Measurements from ENCODE around the gene PDCD1.
"Not testable (repeated sequence)": the region's sequence is repeated elsewhere in the genome, so short reads cannot be mapped to it uniquely, and the experiment has no call there.

PDCD1 gene

DNA sequence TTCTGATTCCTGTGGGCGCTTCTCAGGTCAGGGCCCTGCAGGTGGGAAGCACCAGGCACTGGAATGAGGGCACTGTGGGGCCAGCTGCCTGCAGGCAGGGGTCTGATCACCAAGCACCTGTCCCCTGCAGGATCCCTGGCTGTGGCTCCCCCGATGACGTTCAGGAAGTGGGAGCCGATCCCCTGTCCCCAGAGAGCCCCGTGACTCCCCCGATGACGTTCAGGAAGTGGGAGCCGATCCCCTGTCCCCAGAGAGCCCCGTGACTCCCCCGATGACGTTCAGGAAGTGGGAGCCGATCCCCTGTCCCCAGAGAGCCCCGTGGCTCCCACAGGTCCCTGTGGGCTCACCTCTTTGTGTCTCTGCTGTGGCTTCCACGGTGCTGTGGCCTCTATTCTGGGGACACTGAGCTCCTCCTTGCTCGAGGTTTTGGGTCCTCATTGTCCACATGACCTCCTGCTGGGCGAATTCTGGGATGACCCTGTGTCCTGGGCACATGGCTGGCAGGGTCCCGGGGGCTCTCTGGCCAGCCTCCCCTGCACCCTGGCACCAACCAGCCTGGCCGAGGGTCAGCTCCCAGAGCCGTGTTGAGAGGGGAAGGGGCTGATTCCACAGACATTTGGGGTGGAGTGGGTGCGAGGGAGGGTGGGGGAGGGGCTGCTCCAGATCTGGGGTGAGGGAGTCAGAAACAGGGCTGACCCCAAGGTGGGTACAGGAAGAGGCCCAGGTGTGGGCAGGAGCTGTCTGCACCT is 44.9 kb downstream of the PDCD1 start:
- DNase-seq (ENCODE audit: low spot score) = no peak

DNA sequence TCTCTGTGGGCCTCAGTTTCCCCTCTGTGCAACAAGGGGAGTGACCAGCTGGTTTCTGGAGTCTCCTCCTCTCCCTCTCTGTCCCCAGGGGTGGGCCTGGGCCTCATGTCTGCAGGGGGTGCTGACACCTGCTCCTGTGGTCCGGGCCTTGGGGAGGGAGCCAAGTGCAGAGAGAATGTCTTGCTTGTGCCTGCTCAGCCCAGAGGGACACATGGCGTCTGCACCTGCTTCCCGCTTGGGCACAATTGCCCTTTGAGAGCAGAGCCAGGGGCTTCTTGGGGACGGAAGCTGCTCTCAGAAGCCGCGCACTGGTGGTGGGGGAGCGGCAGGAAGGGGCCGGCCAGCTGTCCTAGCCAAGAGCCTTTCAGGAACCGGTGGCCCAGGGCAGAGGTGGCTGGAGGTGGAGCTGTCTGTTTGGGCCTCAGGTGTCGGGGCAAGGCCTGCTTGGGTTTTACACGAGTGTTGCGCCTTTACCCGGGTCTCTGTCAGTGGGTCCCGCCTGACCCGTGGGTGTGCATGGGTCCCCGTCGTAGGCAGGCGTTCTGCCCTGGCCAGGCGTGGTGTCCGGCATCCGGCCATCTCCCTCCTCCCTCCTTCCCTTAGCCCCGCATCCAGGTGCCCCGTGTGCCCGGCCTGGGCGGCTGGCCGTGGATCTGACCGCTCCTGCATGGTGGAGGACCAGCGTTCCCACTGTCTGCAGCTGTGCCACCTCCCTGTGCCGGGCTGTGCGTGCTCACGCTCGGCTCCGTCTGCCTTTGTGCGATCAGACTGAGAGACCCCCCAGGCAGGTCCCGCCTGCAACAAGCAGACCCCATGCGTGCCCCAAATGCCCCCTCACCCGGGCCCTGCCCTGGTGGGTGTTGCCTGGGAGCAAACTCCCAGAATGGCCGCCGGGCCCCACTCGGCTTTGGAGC is 45.7 kb downstream of the PDCD1 start:
- no peak for DNase-seq (ENCODE audit: low spot score)

DNA sequence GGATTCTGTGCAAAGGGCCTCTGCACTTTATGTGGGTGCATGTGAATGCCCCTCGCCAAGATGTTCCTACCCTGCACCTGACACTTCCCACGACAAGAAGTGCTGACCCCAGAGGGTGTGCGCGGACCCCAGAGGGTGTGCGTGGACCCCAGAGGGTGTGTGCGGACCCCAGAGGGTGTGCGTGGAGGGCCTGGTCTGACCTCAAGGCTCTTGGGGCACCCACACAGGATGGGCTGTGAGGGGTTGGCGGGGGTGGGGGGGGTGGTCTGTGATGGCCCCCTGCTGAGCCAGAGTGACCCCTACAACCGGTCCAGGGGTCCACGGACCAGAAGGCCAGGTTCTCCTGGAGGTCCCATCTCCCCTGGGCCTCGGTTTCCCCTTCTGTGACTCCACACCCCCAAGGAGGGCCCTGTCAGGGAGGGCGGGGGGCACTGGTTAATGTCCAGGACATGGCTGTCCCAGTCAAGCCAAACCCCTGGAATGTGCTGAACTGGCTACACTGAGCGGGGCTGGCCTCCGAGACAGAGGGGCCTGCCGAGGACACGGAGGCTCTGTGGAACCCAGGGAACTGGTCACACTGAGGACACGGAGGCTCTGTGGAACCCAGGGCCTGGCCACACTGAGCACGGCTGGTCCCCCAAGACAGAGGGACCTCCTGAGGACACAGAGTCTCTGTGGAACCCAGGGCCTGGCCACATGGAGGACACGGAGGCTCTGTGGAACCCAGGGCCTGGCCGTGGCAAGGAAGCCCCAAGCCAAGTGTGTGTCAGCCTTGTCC is 46.6 kb downstream of the PDCD1 start:
- no peak for DNase-seq (ENCODE audit: low spot score)

DNA sequence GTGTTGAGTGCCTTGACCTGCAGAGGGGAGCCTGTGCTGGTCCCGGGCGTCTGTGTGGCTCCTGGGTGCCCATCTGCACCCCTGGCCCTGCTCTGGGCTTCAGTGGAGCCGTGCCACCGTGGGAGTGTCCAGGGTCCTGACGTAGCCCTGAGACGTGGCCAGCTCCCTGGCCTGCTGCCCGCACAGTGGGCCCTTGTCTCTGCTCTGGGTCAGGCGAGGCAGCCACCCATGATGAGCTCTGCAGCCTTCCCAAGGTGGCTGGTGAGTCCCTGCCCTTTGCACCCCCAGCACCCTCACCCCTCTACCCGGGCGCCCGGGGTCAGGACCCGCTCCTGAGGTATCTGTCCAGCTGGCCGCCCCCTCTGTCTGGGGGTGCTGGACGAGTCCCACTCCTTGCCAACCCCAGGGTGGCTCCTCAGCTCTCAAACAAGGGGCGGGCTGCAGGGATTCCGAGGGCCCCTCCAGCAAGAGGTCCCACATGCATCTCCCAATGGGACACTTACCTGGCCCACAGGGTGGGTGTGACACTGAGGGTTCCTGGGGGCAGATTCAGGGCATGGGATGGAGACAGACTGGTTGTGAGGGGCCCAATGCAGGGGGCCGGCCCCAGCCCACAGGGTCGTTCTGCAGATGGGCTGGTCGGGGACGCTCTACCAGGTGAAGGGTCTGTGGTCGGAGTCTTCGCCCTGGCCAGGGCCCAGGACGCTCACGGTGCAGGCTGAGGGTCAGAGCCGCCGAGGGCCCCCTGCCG is 47.3 kb downstream of the PDCD1 start:
- no peak for DNase-seq (ENCODE audit: low spot score)

DNA sequence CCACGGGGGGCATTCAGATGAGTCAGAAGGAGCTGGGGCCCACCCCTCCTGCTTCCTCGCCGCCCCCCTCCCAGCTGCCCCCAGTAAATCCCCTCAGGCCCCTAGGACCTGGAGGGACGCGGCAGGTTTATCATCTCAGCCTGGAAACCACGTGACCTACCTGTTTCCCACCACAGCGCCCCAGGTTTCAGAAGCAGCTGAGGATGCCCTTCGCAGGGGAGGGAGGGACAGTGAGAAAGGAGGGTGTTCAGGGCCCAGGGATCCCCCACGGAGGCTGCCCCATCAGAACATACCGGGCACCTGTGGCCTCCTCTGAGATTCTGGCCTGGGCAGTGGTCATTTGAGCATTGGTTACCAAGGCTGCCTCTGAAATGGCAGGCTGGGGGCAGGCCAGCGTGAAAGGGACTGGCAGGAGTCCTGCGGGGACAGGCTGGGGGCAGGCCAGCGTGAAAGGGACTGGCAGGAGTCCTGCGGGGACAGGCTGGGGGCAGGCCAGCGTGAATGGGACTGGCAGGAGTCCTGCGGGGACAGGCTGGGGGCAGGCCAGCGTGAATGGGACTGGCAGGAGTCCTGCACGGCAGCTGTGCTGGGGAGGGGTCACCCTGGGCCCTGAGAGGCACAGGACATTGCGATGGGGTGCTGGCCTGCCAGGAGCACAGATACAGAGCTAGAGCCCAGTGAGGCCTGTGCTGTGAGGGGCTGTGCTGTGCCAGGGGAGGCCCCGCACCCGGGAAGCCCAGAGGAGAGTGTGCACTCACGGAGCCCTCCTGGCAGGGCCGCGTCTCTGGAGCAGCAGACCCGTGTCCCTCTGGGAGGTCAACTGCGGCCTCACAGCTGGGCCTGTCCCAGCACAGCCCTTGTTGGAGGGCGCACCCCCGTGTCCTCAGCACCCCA is 48.1 kb downstream of the PDCD1 start:
- DNase-seq (ENCODE audit: low spot score) = no peak

DNA sequence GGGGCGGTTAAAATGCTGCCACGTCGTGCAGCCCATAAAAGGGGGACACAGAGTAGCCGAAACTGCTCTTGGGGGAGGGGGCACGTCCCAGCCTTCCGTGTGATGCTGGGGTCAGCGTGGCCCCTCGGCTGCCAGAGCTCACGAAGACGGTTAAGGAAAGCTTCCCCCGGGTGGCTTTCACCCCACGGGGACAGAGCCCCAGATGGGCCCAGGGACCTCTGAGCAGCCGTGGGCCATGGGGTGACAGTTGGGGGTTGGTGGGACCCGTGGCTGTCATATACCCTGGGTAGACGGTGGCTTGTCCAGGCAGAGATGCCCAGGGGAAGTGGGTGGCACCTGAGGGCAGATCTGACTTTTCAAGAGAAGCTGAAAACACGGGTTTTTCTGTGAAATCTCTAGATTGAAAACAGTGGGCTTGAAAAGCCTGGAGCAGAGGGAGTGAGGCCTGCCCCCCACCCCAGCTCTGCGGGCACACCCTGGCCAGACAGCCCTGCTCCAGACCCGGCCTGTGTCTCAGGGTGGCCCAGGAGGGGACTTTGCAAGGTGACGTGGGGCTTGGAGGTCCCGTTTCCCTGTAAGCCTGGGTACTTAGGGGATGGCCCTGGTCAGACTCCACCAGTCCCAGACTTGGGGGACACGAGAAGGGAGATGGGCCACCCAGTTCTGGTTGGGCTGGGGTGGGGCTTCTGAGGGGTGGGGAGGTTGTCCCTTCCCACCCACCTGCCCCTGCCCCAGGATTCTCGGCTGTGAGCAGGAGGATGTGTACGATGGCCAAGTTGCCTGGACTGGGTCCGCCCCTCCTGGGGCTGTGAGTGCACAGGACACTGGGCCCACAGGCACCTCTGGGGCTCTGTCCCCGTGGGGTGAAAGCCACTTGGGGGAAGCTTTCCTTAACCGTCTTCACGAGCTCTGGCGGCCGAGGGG is 49.0 kb downstream of the PDCD1 start:
- DNase-seq (ENCODE audit: low spot score) = no peak

DNA sequence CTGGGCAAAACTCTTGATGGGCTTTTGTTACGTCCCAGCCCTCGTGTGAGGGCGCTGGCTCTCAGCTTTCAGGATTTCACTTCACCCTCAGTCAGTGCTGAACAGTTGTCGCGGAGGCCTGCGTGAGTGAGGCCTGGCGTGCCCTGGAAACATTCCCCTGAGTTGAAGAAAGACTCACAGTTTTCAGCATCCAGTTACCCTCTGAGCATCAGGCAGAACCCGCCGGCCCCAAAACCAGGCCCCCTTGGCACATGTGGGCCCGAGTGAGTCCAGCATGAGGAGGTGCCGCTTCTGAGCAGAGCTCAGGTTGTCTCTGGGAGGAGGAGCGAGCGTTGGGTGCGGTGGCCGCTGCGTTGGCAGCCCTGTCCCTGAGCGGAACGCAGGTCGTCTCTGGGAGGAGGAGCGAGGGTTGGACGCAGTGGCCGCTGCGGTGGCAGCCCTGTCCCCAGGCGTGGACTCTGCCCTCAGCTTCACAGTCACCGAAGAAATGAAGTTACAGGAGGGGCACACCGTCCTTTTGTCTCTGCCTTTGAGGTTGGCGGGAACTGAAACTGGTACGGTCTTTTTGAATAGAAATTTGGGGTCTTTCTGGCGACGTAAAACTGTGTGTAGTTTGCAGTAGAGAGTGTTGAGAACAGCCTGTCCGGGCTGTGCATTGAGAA is 49.8 kb downstream of the PDCD1 start, which contains the start of gene NEU4:
TSS of gene NEU4 (plus strand) at position 473 of the 662 bp plus-strand sequence. CDS start 5,292 bp downstream, outside the sequence.
- DNase-seq (ENCODE audit: low spot score) = no peak

DNA sequence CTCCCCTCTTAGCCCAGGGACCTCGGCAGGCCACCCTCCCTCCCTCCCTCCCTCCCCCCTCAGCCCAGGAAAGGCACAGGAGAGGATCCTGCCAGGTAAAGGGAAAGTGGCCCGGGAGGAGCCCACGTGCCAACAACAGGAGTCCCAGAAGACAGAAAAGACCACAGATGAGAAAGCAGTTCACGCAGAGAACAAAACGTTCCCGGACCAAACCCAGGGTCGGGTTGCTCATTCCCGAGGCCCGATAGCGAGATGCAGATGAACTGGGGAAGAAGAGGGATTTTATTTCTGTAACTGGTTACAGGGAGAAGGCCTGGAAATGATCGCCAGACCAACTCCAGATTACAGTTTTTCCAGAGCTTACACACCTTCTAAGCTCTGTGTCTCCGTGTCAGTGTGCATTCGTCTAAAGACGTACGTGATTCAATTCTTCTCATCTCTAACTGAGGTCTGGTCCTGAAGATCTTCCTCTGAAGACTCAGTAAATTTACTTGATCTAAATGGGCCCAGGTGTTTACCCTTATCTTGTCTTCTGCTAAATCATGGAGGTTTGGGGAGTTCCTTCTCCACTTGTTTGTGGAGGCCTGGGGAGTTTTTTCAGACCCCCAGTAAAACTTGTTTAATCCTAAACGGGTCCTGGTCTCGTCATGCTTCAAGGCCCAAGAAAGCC is 50.5 kb downstream of the PDCD1 start:
- no peak for DNase-seq (ENCODE audit: low spot score)

DNA sequence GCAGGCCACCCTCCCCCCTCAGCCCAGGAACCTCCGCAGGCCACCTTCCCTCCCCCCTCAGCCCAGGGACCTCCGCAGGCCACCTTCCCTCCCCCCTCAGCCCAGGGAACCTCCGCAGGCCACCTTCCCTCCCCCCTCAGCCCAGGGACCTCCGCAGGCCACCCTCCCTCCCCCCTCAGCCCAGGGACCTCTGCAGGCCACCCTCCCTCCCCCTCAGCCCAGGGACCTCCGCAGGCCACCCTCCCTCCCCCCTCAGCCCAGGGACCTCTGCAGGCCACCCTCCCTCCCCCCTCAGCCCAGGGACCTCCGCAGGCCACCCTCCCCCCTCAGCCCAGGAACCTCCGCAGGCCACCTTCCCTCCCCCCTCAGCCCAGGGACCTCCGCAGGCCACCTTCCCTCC is 52.5 kb downstream of the PDCD1 start:
- DNase-seq (ENCODE audit: low spot score) = not testable (repeated sequence)

DNA sequence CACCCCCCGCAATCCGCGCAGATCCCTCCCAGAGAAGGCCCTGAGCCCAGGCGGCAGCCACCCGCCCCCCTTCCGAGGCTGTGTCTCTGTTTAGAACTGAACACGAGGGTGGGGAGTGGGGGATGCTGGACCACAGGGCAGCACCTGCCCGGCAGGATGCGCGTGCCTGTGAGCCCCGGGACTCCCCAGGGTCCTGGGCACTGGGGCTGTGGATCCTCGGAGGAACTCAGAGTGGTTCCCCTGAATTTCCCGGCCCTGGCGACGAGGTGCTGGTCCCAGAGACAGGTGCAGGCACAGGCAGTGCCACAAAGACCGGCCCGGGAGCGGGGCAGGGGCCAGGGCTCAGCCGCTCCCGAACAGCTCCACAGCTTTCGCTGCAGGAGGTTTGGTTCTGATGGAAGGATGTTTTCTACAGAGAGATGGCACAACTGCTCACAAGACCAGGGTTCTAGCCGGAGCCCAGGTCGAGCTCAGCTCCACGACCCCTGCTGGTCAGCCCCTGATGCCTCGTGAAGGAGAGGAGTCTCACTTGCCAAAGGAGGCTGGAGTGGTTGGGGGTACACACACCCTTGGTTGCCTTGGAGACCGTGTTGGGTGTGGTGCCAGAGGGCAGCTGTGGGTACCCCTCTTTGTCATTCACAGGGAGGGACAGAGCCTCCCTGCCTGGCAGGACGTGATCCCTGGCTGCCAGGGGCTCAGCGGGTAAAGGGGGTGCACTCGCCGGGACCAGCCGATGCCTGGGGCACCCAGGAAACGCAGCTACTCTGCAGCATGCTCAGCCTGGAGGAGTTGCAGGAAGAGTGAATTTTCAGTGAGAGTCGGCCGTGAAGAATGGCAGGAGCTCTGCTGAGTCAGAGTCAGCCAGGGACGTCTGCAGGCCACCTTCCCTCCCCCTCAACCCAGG is 54.1 kb downstream of the PDCD1 start:
- DNase-seq (ENCODE audit: low spot score) = peak; percentile 10

DNA sequence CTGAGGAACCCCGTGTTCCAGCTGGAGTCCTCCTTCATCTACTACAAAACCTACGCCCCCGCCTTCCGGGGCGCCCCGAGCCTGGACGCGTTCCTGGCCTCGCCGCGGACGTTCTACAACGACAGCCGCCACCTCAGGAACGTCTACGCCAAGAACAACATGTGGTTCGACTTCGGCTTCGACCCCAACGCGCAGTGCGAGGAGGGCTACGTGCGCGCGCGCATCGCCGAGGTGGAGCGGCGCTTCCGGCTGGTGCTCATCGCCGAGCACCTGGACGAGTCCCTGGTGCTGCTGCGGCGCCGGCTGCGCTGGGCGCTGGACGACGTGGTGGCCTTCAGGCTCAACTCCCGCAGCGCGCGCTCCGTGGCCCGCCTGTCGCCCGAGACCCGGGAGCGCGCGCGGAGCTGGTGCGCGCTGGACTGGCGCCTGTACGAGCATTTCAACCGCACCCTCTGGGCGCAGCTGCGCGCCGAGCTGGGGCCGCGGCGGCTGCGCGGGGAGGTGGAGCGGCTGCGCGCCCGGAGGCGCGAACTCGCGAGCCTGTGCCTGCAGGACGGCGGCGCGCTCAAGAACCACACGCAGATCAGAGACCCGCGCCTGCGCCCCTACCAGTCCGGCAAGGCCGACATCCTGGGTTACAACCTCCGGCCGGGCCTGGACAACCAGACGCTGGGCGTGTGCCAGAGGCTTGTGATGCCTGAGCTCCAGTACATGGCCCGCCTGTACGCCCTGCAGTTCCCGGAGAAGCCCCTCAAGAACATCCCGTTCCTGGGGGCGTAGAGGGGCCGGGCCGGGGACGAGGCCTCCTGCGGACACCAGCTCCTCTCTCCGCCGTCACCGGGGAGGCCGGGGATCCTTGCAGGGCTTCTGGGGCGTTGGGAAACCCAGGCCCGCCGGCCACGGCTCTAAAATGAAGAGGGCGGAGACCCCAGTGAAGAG is 55.0 kb downstream of the PDCD1 start:
- DNase-seq (ENCODE audit: low spot score) = peak; percentile 48

DNA sequence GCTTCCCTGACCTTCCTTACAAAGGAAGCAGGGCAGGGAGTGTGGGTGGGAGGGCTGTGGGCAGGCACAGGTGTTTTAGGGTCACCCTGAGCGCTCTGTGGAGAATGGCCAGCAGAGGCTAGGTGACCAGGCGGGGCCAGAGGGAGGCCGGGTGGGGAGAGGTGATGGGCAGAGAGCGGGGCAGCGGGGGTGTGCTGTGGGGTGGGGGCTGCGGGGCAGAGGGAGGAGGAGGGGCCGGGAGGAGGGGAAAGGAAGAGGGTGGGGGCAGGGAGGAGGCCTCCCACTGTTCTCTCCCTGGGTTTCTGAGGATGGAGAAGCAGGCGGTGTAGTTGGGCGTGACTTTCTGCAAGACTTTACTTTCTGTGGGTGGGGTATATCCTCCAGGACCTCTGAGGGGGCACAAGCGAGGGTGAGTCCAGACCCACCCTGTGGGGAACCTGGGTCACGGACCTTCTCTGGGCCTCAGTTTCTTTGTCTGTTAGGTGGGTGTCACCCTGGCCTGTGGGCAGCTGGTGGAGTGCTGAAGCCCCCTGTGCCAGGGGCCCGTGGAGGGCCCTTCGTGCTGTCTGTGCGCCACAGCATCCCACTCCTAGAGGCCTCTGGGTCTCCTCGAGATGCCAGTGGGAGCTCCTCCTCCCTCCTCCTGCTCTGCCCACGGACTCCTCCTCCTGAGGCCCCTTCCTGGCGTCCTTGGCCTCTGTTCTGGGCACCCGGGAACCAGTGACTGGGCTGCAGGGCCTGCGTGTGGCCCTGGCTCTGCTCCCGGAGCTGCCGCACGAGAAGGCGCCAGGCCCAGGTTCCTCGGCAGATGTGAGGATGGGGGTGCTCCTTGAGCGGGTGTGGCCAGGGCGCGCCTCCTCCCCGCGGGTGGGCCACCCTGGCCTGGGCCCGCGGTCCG is 56.0 kb downstream of the PDCD1 start:
- no peak for DNase-seq (ENCODE audit: low spot score)

DNA sequence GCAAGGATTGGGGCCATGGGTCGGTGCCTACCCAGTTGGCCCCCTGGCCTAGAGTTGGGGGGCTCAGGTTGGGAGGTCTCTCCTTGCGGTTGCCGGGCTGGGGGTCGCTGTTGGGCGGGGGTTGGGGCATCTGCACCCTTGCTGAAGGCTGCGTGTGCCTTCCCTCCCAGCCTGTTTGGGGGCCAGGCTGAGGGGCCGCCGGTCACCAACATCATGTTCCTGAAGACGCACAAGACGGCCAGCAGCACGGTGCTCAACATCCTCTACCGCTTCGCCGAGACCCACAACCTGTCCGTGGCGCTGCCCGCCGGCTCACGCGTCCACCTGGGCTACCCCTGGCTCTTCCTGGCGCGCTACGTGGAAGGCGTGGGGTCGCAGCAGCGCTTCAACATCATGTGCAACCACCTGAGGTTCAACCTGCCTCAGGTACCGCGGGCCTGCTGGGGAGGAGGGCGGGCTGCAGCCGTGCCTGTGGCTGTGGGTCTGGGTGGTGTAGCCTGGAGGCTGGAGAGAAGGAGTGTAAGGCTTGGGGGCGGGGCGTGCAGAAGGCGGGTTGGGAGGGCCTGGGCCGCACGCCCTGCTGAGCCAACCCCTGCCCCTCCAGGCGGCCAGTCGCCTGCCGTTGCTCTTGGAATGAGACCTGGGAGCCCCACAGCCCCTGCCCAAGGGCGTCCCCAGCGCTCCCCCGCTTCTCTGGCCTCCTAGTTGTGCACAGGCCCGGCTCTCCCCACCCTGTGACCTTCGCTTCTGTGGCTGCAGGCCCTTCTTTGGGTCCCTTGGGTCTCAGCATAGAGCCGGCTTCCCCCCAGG is 56.9 kb downstream of the PDCD1 start:
- no peak for DNase-seq (ENCODE audit: low spot score)

Data from AG08395 (cell line).